ENCODE results near the gene IQSEC1.

DNA sequence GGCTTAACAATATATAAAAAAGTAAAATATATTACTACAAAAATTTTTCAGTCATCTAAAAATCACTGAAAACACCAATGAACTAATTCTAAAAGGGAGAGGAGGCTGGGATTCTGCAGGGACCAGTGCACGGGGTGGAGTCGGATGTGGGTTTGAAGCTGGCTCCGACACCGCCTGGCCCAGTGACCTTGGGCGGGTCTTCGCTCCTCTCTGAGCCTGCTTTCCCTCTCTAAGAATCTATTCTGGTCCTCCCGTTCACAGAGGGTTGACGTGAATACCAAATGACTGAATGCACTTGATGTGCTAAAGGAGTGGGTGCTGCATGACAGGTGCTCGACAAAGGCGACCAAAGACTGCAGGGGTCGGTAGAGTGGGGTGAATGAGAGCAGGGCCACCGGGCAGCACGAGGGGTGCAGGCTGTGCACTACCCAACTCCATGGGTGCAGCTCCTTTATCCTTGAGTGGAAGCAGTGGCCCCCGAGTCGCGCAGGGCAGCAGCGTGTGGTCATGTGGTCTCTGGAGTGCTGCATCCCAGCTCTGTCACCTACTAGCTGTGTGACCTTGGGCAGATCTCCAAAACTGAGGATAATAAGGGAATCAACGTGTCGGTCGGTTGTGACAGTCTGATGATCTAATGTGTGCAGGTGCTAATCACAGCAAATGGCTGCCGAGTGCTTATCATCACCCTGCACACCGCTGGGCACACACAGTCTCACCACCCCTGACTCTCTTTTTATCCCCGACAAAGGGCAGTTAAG is 8.6 kb upstream of the IQSEC1 start:
- no peak for TF ChIP-seq POLR2A (IDR thresholded peaks at IDR 0.05)
- TF ChIP-seq, protein P1, sequence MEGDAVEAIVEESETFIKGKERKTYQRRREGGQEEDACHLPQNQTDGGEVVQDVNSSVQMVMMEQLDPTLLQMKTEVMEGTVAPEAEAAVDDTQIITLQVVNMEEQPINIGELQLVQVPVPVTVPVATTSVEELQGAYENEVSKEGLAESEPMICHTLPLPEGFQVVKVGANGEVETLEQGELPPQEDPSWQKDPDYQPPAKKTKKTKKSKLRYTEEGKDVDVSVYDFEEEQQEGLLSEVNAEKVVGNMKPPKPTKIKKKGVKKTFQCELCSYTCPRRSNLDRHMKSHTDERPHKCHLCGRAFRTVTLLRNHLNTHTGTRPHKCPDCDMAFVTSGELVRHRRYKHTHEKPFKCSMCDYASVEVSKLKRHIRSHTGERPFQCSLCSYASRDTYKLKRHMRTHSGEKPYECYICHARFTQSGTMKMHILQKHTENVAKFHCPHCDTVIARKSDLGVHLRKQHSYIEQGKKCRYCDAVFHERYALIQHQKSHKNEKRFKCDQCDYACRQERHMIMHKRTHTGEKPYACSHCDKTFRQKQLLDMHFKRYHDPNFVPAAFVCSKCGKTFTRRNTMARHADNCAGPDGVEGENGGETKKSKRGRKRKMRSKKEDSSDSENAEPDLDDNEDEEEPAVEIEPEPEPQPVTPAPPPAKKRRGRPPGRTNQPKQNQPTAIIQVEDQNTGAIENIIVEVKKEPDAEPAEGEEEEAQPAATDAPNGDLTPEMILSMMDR (IDR thresholded peaks at IDR 0.05) = no peak
- TF ChIP-seq POLR2AphosphoS5 (IDR thresholded peaks at IDR 0.05) = no peak

All from prostate gland (tissue), 2 donors.